SK-N-DZ (cell line): Measurements from ENCODE around the gene THAP4.

Experiments used
- DNase-seq: peaks from one replicate; pipeline ENCODE4 v3.0.0-alpha.2; 2015; ENCODE audit warnings: low spot score

THAP4 gene

DNA sequence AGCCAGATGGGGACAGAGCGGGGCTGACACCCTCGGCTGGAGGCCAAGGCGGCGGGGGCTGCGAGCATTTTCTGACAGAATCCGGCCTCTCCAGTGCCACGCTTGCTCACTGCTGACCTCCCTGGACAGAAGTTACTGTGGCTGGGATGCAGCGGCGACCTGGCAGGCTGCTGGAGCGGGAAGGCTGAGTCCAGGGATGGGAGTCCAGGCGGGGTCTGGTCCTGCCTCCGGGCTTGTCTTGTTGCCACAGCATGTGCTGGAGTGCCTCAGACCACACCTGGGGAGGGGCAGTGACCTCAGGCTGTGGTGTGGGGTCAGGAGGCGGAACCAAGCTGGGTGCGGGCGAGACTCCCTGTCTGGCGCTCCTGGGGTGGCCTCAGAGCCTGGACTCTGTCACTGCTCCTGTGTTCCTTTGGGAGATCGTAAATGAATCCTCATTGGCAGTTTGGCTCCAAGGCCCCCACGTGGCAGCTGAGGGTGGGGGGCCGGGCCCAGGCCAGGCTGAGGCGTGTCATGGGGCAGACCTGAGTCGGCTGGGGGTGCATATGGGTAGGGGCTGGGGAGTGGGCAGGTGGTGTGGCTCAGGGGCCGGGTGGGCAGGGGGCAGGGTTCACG is 72.9 kb downstream of the THAP4 start:
- peak; percentile 85 for DNase-seq

DNA sequence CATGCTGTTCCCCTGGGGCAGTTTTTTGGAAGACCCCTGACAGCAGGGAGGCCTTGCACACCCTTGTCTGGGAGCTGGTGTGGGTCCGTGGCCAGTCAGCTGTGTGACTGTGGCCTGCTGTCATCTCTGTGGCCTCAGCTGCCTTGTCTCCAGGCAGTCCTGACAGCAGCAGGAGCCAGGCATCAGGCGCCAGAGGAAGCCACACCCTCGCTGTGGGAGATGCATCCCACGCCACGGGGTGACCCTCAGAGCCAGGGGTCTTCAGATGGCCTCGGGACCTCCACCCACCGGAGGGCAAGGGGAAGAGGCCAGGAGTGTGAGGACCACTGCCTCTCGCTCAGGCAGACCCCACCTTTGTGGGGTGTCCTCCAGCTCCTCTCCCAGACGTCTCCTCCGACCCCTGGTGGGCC is 73.4 kb downstream of the THAP4 start:
- DNase-seq, result no peak

DNA sequence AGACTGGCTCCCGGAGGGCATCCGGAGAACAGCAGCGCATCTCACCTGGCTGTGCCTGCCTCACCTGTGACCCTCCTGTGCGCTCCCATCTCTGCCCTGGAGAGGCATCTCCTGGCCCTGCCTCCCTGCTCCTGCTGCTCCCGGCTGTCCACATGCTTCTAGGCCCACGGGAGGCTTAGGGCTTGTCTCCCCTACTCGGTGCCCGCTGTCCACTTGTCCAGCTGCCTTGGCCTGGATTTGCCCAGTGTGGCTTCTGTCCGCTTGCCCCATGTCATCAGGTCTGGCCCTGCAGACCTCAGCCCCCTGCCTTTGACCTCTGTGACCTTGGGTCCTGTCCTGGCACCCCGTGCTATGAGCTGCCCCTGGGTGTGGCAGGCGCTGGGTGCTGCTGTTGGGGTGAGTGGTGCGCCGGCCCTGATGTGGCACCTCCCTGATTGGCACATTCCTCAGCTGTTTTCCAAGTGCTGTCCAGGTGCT is 73.9 kb downstream of the THAP4 start:
- DNase-seq, result no peak

DNA sequence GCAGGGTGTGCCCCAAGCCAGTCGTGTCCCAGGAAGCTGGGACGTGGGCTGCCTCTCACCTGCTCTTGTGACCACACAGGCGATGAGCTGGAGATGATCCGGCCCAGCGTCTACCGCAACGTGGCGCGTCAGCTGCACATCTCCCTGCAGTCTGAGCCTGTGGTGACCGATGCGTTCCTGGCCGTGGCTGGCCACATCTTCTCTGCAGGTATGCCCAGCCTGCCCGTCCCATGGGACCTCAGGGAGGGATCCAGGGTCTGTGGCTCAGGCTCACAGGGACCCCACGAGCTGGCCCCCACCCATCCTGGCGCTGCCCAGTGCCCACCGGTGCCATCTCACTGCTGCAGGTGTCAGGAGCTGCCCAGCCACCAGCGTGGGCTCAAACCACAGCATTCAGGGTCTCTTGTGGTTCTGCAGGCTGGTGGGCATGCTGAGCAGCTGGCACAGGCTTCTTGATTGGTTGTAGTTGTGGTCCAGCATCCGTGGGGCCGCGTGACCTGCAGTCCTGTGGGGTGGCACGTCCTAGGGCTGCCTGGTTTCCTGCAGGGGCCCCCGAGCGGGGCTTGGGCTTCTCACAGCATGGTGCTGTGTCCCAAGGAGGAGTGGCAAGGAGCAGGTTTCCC is 74.6 kb downstream of the THAP4 start:
- no peak for DNase-seq

DNA sequence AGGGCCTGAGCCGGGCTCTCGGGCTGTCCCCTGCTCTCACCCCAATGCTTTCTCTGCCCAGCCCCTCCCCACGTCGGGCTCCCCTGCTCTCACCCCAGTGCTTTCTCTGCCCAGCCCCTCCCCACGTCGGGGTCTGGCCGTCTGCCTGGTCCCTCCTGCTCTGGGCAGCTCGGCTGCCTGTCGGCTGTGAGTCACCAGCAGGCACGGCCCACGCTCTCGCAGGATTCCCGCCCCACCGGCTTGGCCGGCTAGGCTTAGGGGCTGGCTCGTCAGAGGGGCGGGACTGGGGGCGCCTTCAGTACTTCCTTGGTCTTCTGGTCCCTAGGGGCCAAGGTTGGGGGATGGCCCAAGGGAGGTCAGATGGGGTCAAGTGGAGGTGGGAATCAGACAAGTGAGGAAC is 75.1 kb downstream of the THAP4 start:
- DNase-seq, result no peak

DNA sequence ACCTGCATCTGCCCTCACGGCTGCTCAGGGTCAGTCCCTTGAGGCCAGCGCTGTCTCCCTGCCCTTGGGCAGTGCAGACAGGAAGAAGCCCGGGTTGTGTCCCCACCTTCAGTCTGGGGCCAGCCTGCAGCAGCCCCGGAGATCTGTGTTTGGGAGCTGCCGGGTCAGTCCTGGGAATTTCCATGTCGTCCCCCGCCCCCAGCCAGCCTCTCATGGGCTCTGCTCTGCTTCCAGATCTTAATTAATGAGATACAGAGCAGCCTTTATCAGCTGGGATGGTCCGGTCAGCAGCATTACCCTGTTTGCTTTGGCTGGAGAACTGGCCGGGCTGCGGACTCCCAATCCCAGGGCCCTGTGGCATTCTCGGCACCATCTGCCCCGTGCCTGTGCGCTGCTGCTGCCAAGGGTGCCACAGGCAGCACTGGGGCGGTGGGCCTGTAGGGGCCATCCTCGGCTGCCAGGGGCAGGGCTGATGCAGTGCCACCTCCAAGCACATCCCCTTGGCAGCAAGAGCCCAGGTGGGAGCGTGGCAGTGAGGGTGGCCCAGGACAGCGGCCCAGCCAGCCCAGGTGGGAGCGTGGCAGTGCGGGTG is 76.0 kb downstream of the THAP4 start:
- peak; percentile 69 for DNase-seq

DNA sequence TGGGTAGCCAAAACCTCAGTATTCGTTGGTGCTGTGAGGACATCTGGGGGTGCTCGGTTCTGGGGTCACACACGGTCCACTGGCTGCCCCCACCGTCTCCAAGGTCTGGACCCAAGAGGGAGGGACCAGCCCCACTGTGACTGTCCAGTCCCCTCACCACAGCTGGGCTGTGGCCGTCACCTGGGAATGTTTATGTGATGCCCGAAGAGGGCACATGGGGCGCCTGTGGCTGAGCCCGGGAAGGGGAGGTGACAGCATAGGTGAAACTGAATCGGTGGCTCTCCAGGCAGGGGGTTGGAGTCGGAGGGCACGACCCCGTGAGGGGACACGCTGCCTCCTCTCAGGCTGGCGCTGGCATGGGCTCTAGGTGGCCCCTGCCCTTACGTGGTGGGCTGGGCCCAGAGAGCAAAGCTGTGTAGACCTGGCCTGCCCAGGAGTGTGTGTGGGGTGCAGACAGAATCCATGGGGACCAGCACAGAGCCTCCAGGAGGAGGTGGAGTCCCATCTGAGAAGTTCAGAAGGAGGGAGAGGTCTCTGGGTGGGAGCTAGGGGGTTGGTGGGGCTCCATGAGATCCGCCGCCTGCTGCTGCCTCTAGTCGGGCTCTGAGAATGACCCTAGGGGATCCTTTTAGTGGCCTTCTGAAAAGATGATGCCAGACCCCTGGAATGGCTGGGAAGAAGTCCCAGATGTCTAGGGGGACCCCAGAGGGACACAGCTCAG is 76.6 kb downstream of the THAP4 start:
- DNase-seq, result no peak

DNA sequence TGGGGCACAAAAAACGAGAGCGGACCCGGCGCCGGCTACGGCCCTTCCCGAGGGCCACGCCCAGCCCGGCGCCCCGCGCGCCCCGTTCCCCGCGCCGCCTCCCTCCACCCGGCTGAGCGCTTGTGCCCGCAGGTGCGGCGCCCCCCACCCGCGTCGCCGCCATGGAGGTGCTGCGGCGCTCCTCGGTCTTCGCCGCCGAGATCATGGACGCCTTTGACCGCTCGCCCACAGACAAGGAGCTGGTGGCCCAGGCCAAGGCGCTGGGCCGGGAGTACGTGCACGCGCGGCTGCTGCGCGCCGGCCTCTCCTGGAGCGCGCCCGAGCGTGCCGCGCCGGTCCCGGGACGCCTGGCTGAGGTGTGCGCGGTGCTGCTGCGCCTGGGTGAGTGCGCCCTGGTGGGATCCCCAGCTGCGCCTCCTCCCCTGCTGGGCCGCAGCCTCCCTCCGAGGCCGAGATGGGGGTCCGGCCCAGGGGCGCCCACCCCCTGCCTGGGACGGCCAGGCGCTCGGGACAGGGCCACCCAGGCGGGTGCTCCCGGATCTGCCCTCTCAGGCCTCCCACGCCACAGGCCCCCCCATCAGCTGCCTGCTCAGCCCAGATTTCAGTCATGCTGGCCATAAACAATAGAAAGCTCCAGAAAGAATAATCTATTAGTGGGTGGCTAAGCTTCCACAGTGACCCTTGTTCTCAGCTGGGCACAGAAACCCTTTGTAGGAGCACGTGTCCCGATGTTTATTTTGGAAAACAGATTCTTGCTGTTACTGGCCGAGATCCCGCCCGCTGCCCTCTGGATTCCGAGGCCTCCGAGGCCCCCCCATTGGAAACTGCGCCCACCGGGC is 77.4 kb downstream of the THAP4 start:
- DNase-seq, result no peak

DNA sequence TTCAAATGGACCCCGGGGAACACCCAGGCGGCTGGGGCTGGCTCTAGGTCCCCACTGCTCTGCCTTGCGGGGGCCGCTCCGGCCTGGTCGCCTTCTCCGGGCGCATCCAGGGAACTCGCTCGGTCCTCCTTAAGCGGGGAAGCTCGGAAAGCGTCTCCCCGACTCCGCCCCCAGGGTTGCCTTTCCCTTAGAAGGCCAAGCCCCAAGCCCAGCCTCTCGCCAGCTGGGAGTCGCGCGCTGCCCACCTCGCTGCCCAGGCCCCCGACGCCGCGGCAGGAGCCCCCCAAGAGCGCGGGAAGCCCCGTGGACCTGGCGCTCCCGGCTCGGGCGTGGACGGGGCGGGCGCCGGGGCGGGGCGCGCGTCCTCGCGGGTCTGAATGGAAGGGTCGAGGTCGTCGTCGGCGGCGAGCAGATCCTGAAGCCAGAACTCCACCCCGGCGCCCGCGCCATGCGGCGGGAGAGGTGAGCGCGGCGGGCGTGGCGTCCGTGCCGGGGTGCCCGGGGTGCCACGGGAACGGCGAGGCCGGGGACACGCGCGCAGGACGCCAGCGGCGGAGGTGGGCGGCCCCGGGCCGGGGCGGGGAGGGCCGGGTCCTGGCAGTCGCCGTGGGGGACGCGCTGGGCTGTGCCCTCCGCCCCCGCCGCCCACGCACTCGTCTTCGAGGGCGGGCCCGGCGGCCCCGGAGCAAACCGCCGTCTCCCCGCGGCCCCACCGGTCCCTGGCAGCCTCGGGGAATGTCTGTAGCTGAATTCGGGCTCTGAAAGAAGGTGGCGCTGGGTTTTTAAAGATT is 78.2 kb downstream of the THAP4 start, which contains the start of gene BOK:
Gene BOK (plus strand): TSS at position 214 of the 791 bp plus-strand sequence. CDS start 739 bp downstream, outside the sequence.
- DNase-seq, result peak; percentile 83

DNA sequence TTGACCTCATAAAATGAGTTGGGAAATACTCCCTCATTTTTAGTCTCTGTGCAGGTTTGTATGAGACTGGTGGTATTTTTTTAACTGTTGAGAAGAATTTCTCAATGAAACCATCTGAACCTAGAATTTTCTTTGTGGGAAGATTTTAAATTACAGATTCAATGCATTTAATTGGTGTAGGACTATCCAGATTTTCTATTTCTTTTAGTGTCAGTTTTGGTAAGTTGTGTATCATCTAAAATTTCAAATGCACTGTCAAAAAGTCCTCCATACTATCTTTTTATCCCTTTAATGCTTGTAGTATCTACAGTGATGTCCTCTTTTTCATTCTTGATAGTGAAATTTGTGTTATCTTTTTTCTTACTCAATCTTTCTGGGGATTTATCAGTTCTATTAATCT is 80.2 kb downstream of the THAP4 start:
- DNase-seq, result no peak

DNA sequence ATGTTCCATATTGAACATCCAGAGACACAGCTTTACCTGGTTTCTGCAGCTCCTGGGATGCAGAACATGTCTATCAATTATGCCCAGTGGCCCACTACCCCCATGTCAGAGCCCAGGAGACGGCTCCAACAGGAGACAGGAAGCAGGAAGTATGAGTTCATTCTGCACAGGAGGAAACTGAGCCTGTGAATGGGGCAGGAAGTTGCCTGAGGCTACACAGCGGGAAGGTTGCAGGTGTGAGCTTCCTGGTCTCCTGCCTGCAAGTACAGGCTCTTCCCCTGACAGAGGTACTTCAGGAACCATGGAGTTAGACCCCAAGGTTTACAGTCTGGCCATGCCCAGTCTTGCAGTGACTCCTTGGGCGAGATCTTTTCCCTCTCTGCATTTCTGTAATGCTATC is 81.2 kb downstream of the THAP4 start:
- DNase-seq, result no peak

DNA sequence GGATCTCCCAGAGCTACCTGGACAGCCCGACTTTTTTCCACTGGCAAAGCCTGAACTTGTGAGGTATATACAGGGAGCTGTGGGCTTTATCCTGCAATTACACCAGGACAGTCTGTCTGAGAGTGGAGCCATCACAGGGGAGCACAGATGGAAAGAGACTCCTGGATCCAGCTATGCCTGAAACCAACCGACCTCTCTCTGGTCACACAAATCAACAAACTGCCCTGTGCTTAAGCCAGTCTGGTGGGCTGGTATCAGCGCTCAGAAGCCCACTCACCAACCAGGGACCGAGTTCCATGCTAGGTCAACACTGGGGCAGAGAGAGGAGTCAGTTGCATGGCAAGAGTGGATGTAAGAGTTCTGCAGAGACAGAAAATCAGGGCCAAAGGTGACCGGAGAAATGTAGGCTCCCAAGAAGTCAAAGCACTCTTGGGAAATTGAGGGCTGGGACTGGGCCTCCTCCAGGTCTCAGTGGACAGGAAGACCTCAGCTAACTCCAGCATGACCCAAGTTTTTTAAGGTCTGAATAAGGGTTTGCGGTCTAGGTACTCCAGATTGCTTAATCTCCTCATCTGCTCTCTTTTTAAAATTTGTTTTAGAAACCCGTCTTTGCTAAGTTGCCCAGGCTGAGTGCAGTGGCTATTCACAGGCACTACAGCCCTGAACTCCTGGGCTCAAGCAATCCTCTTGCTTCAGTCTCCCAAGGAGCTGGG is 82.2 kb downstream of the THAP4 start:
- no peak for DNase-seq

DNA sequence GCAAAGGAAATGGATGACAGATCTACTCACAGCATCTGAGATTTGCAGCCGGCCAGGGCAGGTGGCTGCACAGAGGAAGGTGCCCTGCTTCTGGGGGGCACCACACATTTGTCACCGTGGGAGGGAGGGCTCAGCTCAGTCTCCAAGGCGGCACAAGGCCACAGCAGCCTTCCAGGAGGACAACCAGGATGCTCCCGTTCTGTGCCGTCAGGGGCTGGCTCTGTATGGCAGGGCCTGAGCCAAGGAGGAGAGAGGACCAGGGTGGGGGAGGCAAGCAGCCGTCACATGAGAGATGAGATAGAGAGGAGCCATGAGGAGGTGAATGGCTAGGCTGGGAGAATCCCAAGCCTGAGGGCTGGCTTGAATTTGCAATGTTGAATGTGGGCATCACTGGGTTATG is 83.0 kb downstream of the THAP4 start:
- no peak for DNase-seq

DNA sequence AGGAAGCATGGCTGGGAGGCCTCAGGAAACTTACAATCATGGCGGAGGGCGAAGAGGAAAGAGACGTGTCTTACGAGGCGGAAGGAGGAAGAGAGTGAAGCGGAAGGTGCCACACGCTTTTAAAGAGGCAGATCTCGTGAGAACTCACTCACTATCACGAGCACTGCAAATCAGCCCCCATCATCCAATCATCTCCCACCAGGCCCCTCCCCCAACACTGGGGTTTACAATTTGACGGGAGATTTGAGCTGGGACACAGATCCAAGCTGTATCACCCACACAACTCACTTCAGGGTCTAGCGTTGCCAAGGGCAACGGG is 83.5 kb downstream of the THAP4 start:
- DNase-seq, result no peak

DNA sequence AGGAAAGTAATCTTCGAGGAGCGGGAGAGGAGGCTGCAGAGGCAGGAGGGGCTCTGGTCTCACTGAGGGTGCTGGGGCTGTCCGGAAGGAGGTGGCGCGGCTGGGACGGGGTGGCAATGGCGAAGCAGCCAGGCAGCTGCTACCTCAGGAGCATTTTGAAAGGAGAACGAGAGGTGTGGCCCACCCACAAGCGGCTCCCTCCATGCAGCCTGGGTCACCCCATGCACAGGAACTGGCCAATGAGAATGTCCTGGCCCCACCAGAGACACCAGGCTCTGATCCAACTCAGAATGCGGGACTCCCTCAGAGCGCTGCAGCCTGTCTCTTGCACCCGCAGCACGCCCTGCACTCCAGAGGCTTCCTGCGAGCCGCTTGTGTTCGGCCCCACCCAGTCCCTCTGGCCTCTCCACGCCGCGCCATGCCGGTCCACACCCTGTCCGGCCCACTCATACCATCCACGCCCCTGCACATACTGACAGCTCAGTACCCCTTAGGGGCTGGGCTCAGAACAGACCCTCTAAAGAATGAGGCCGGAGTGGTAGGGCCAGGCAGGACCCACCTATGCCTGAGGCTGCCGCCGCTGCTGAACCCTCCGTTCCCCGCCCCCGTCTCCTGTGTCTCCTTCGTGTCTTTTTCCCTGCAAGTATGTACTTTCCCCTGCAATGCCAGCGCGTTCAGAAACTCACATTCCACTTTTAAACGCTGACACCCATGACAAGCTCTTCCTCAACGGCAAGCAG is 84.8 kb downstream of the THAP4 start:
- DNase-seq, result no peak

DNA sequence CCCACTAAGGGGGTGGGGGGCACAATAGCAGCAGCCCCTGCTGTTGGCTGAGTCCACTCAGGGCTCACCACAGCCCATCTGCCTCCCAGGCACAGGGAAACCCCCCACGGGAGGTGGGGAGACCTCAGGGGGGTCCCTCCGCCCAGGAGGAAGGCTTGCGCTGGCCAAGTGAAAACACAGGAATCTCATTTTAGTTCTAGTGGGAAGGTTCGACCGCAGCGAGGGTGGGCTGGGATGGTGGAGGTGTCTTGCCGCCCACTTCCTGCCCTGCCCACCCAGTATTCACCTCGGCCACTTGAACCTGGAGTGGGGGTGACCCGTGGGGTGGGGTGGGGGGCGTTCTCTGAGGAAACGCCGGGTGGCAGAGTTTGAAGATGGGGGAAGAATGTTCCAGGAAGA is 85.4 kb downstream of the THAP4 start:
- DNase-seq, result no peak

DNA sequence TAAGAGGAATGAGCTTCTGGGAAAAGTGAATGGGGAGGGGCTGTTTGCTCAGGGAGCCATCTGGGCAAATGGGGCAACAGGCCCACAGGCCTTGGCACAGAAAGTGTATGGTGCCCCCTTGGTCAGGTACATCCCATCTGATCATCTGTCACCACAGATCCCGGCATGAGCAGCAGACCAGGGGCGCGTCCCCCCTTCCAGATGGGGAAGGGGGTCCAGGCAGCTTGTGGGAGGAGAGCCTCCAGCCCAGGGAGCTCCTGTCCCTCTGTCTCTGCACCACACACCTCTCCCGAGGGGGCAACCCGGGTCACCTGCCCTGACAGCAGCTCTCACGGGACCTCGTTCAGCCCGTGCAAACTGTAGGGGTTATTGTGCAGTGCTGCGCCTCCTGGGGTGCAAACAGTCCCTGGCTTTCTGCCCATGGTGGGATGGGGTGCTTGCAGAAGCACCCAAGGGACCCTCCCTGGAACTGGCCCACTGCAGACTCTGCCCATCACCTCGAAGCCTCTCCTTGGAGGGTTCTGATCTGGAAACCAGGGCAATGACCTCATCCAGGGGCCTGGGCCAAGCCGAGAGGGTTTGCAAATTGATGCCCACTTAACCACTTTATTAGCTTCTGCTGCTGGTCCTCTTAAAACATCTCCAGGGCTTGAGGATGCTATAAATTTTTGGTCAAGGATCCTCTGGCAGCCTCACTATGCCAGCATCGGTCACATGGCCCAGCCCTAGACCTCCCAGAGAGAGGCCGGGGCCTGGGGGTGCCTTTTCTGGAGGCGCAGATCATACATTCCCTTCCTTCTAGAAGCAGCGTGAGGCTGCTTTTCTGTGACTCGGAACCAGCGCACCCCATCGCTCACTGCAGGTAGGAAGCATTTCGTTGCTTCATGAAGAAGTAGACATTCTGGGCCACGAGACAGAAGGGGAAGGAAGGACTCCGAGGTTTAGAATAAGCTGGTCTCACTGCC is 86.1 kb downstream of the THAP4 start:
- DNase-seq, result no peak

DNA sequence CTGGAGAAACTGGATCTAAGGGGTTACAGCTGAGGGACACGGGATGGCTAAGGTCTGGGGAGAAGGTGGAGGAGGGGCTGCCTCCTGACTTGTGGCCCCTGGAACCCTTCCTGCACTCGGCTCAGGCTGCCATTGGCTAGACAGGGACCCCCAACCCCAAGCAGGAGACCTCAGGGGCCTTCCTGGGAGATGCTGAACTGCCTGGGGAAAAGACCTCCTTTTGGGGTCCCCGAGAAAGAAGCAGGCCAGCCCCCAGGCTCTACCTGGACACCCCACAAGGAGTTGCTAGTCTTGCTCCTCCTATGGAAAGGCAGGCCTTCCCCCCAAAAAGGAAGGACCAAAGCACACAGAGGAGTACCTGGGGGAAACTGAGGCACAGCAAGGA is 88.5 kb downstream of the THAP4 start:
- no peak for DNase-seq
